Measurements from ENCODE around the gene KDM6A.

Gene KDM6A

GRCh38 chrX:45154033-45154360 lies 281.0 kb downstream of the KDM6A start:
- TF ChIP-seq CTCF (IDR thresholded peaks at IDR 0.05; ENCODE audit: low read depth, low read length, missing control alignments), result no peak
- H3K4me3 ChIP-seq (ENCODE audit: low read depth, low read length), result no peak overlapping the region
- no peak for DNase-seq
- in situ Hi-C loops (cut with HindIII; ENCODE audit: low pct_ligation_motif_present, low sequenced_read_pairs), result no loop called here
- H3K27me3 ChIP-seq (replicated peaks), result no peaks in the 10 kb centered on the region
- H3K36me3 ChIP-seq (replicated peaks), result no peaks in the 10 kb centered on the region
- H3K27ac ChIP-seq, result no peak overlapping the region

- H3K27me3 ChIP-seq (replicated peaks), result no peaks in the 10 kb centered on the region
- H3K4me3 ChIP-seq (ENCODE audit: low read depth, low read length), result no peak overlapping the region
- no peak for TF ChIP-seq CTCF (IDR thresholded peaks at IDR 0.05; ENCODE audit: low read depth, low read length, missing control alignments)
- DNase-seq, result no peak
- in situ Hi-C loops (cut with HindIII; ENCODE audit: low pct_ligation_motif_present, low sequenced_read_pairs), result no loop called here
- no peak overlapping the region for H3K27ac ChIP-seq
- no peaks in the 10 kb centered on the region for H3K36me3 ChIP-seq (replicated peaks)
These were observed 281.5 kb downstream of the KDM6A start for GRCh38 chrX:45154462-45154861.

GRCh38 chrX:45157647-45158046 lies 284.7 kb downstream of the KDM6A start:
- no peak for DNase-seq
- TF ChIP-seq CTCF (IDR thresholded peaks at IDR 0.05; ENCODE audit: low read depth, low read length, missing control alignments), result no peak
- H3K36me3 ChIP-seq (replicated peaks), result no peaks in the 10 kb centered on the region
- H3K27me3 ChIP-seq (replicated peaks), result no peaks in the 10 kb centered on the region
- H3K4me3 ChIP-seq (ENCODE audit: low read depth, low read length), result no peak overlapping the region
- no peak overlapping the region for H3K27ac ChIP-seq
- in situ Hi-C loops (cut with HindIII; ENCODE audit: low pct_ligation_motif_present, low sequenced_read_pairs), result no loop called here

Measured in brain microvascular endothelial cell (primary cell).